Effector memory CD8-positive, alpha-beta T cell (primary cell): ENCODE measurements around the gene DSC1.

Experiments
- ATAC-seq: fragments of 150-1000 bp; cut with Tn5 transposase; replicated peaks from 2 replicates; pipeline ENCODE4 v1.10.0; 2021; ENCODE audit warnings: mild to moderate bottlenecking, moderate library complexity
- DNase-seq, 3 experiments: peaks; one replicate each; pipeline ENCODE4 v3.0.0; 2021
- H3K27ac Mint-ChIP-seq, 2 donors: one replicate each; pipeline ENCODE4 v1.8.0; 2022; ENCODE audit warnings: mild to moderate bottlenecking in 2 of 2, mixed read lengths in 2 of 2, moderate library complexity in 2 of 2
- H3K27me3 Mint-ChIP-seq, 2 donors: one replicate each; pipeline ENCODE4 v1.8.0; 2022; ENCODE audit warnings: mixed read lengths in 2 of 2
- H3K36me3 Mint-ChIP-seq: one replicate; pipeline ENCODE4 v1.8.0; 2022; ENCODE audit warnings: mild to moderate bottlenecking, moderate library complexity, mixed read lengths; ENCODE audit not compliant: insufficient read depth
- H3K4me1 Mint-ChIP-seq, 2 donors: one replicate each; pipeline ENCODE4 v1.8.0; 2022; ENCODE audit warnings: low read depth in 2 of 2, mixed read lengths in 2 of 2
- H3K4me3 Mint-ChIP-seq, 2 donors: one replicate each; pipeline ENCODE4 v1.8.0; 2022; ENCODE audit warnings: mild to moderate bottlenecking in 2 of 2, mixed read lengths in 2 of 2, moderate library complexity in 2 of 2
- H3K9me3 Mint-ChIP-seq, 2 donors: one replicate each; pipeline ENCODE4 v1.8.0; 2022; ENCODE audit warnings: mixed read lengths in 2 of 2
- total RNA-seq, 9 experiments: gene quantifications; one replicate each; lab custom pipeline; 2026; lab: John Stamatoyannopoulos, UW

The DSC1 gene
- 0 to 2.1 (median 0.07) reads per million in 9 experiments for total RNA-seq

- Mint-ChIP-seq H3K9me3 (peaks cover 0 to 5% of the 10 kb centered on the region in 2 donors), H3K27me3 (no peaks in the 10 kb centered on the region), H3K4me1 (no peaks in the 10 kb centered on the region), H3K4me3 (no peak within 1 kb of the TSS), H3K36me3 (no peaks in the 10 kb centered on the region), H3K27ac (no peak within 1 kb of the TSS)
- DNase-seq (no peak), ATAC-seq (no peak)
Observed at GRCh38 chr18:31162825-31163435, at the start of gene DSC1. Gene DSC1 (minus strand): TSS chr18:31162856. CDS start chr18:31162594, 262 bp downstream.

GRCh38 chr18:31211047-31211446 lies 48.4 kb upstream of the DSC1 start:
- Mint-ChIP-seq H3K27me3 (no peaks in the 10 kb centered on the region), H3K36me3 (no peaks in the 10 kb centered on the region), H3K4me3 (no peak overlapping the region), H3K9me3 (peaks cover 11 to 17% of the 10 kb centered on the region in 2 donors), H3K4me1 (no peaks in the 10 kb centered on the region), H3K27ac (no peak overlapping the region)
- DNase-seq (no peak), ATAC-seq (no peak)

GRCh38 chr18:31209041-31209440 lies 46.4 kb upstream of the DSC1 start:
- Mint-ChIP-seq H3K4me3 (no peak overlapping the region), H3K27me3 (no peaks in the 10 kb centered on the region), H3K4me1 (no peaks in the 10 kb centered on the region), H3K36me3 (no peaks in the 10 kb centered on the region), H3K9me3 (peaks cover 17 to 22% of the 10 kb centered on the region in 2 donors), H3K27ac (no peak overlapping the region)
- ATAC-seq (no peak), DNase-seq (no peak)

GRCh38 chr18:31207391-31207790 lies 44.7 kb upstream of the DSC1 start:
- Mint-ChIP-seq H3K27me3 (no peaks in the 10 kb centered on the region), H3K4me3 (no peak overlapping the region), H3K4me1 (no peaks in the 10 kb centered on the region), H3K36me3 (no peaks in the 10 kb centered on the region), H3K9me3 (peaks cover 17 to 22% of the 10 kb centered on the region in 2 donors), H3K27ac (no peak overlapping the region)
- ATAC-seq (no peak), DNase-seq (no peak)

GRCh38 chr18:31206787-31207381 lies 44.2 kb upstream of the DSC1 start:
- Mint-ChIP-seq H3K36me3 (no peaks in the 10 kb centered on the region), H3K9me3 (peaks cover 18 to 24% of the 10 kb centered on the region in 2 donors), H3K4me1 (no peaks in the 10 kb centered on the region), H3K4me3 (no peak overlapping the region), H3K27ac (no peak overlapping the region), H3K27me3 (no peaks in the 10 kb centered on the region)
- ATAC-seq, result no peak
- no peak for DNase-seq

- Mint-ChIP-seq H3K27me3 (no peaks in the 10 kb centered on the region), H3K9me3 (peaks cover 20 to 23% of the 10 kb centered on the region in 2 donors), H3K27ac (no peak overlapping the region), H3K36me3 (no peaks in the 10 kb centered on the region), H3K4me3 (no peak overlapping the region), H3K4me1 (no peaks in the 10 kb centered on the region)
- no peak for ATAC-seq
- no peak for DNase-seq
Observed at GRCh38 chr18:31206071-31206470, 43.4 kb upstream of the DSC1 start.

GRCh38 chr18:31205273-31205672 lies 42.6 kb upstream of the DSC1 start:
- DNase-seq (no peak), ATAC-seq (no peak)
- no peaks in the 10 kb centered on the region for H3K36me3 Mint-ChIP-seq
- no peak overlapping the region for H3K4me3 Mint-ChIP-seq
- no peaks in the 10 kb centered on the region for H3K4me1 Mint-ChIP-seq
- H3K27ac Mint-ChIP-seq, result no peak overlapping the region
- H3K27me3 Mint-ChIP-seq, result no peaks in the 10 kb centered on the region
- H3K9me3 Mint-ChIP-seq, result peaks cover 13 to 23% of the 10 kb centered on the region in 2 donors

- Mint-ChIP-seq H3K9me3 (peaks cover 12 to 23% of the 10 kb centered on the region in 2 donors), H3K27me3 (no peaks in the 10 kb centered on the region), H3K36me3 (no peaks in the 10 kb centered on the region), H3K27ac (no peak overlapping the region), H3K4me3 (no peak overlapping the region), H3K4me1 (no peaks in the 10 kb centered on the region)
- ATAC-seq, result no peak
- no peak for DNase-seq
Observed at GRCh38 chr18:31204833-31205232, 42.2 kb upstream of the DSC1 start.

GRCh38 chr18:31204166-31204565 lies 41.5 kb upstream of the DSC1 start:
- H3K4me3 Mint-ChIP-seq, result no peak overlapping the region
- no peak for DNase-seq
- ATAC-seq, result no peak
- H3K27ac Mint-ChIP-seq, result no peak overlapping the region
- H3K27me3 Mint-ChIP-seq, result no peaks in the 10 kb centered on the region
- peaks cover 12 to 23% of the 10 kb centered on the region in 2 donors for H3K9me3 Mint-ChIP-seq
- H3K36me3 Mint-ChIP-seq, result no peaks in the 10 kb centered on the region
- no peaks in the 10 kb centered on the region for H3K4me1 Mint-ChIP-seq

- peaks cover 12 to 24% of the 10 kb centered on the region in 2 donors for H3K9me3 Mint-ChIP-seq
- H3K27me3 Mint-ChIP-seq, result no peaks in the 10 kb centered on the region
- ATAC-seq, result no peak
- no peak overlapping the region for H3K4me3 Mint-ChIP-seq
- DNase-seq, result no peak
- no peaks in the 10 kb centered on the region for H3K4me1 Mint-ChIP-seq
- H3K36me3 Mint-ChIP-seq, result no peaks in the 10 kb centered on the region
- H3K27ac Mint-ChIP-seq, result no peak overlapping the region
Observed at GRCh38 chr18:31203794-31204148, 41.1 kb upstream of the DSC1 start.

- Mint-ChIP-seq H3K9me3 (peaks cover 15 to 30% of the 10 kb centered on the region in 2 donors), H3K4me3 (no peak overlapping the region), H3K36me3 (no peaks in the 10 kb centered on the region), H3K27ac (no peak overlapping the region), H3K4me1 (no peaks in the 10 kb centered on the region), H3K27me3 (no peaks in the 10 kb centered on the region)
- DNase-seq (no peak), ATAC-seq (no peak)
Observed at GRCh38 chr18:31203096-31203793, 40.6 kb upstream of the DSC1 start.

GRCh38 chr18:31199190-31199769 lies 36.6 kb upstream of the DSC1 start:
- H3K36me3 Mint-ChIP-seq, result no peaks in the 10 kb centered on the region
- H3K9me3 Mint-ChIP-seq, result peaks cover 7 to 13% of the 10 kb centered on the region in 2 donors
- no peak overlapping the region for H3K27ac Mint-ChIP-seq
- H3K4me1 Mint-ChIP-seq, result no peaks in the 10 kb centered on the region
- H3K4me3 Mint-ChIP-seq, result no peak overlapping the region
- H3K27me3 Mint-ChIP-seq, result no peaks in the 10 kb centered on the region
- ATAC-seq (no peak), DNase-seq (no peak)

GRCh38 chr18:31197676-31198075 lies 35.0 kb upstream of the DSC1 start:
- Mint-ChIP-seq H3K4me3 (no peak overlapping the region), H3K9me3 (peaks cover 7 to 13% of the 10 kb centered on the region in 2 donors), H3K36me3 (no peaks in the 10 kb centered on the region), H3K27ac (no peak overlapping the region), H3K27me3 (no peaks in the 10 kb centered on the region), H3K4me1 (no peaks in the 10 kb centered on the region)
- DNase-seq (no peak), ATAC-seq (no peak)

GRCh38 chr18:31195063-31195462 lies 32.4 kb upstream of the DSC1 start:
- Mint-ChIP-seq H3K4me3 (no peak overlapping the region), H3K4me1 (no peaks in the 10 kb centered on the region), H3K27me3 (no peaks in the 10 kb centered on the region), H3K27ac (no peak overlapping the region), H3K9me3 (peaks cover 5 to 15% of the 10 kb centered on the region in 2 donors), H3K36me3 (no peaks in the 10 kb centered on the region)
- DNase-seq (no peak), ATAC-seq (no peak)
